NCI-H2227 (cell line): ENCODE data around the gene NENF.
A peak's percentile ranks its signal among the peaks of the same experiment; 100 is the strongest.
"Not testable (repeated sequence)": the region's sequence is repeated elsewhere in the genome, so short reads cannot be mapped to it uniquely, and the experiment has no call there.

Experiments
- DNase-seq: peaks from one replicate; lab custom pipeline; 2025; ENCODE audit not compliant: unreplicated experiment; lab: John Stamatoyannopoulos, UW

The NENF gene

DNA sequence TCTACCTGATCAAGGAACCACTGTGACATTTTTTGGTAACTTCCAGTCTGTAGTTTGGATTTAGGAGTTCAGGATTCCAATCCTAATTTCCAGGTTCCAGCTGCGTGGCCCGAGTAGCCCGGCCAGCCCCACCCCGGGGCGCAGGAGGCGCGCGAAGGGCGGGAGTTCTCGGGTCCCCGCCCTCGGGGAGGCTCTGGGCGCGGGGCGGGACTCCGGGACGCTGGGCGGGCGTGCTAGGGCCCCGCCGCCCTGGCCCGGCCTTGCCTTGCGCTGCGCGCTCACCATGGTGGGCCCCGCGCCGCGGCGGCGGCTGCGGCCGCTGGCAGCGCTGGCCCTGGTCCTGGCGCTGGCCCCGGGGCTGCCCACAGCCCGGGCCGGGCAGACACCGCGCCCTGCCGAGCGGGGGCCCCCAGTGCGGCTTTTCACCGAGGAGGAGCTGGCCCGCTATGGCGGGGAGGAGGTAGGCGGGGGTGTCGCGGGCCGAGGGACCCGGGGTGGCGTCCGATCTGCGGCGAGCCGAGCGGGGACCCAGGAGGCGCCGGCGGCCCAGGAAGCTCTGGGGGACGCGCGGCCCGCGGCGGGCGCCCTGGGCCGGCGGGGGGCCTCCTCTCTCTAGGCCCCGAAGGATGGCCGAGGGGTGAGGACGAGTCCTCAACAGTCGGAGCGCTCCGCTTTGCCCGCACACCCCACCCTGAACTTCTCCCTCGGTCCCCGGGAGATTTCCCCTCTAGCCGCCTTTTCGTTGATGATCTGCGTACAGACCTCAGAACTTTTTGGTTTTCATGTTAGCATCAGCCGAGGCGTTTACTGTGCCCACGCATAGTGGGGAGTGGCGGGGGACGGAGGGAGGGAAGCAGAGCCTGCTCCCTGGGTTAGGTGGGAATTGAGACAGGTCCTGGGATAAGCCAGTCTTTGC is at the start of gene NENF:
TSS of gene NENF (plus strand) at position 260 of the 916 bp plus-strand sequence. CDS start at position 284, 24 bp downstream.
- peak; percentile 90 for DNase-seq

DNA sequence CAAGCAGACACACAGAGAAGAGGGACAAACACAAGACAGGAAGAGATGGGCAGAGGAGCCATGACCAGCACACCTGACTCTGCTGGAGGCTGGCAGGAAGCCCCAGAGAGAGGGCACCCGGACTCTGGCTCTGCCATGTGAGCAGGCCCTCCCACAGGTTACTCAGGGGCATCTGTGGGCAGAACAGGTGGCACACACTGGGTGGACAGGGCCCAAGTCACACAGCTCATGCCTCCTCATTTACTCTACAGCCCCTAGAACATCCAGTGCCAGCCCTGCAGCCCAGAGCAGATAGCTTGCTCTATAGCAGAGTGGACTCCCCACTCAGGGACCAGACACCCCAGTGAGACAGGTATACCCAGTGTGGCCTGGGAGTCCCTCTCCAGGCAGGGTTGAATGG is 46.7 kb upstream of the NENF start:
- DNase-seq = no peak

DNA sequence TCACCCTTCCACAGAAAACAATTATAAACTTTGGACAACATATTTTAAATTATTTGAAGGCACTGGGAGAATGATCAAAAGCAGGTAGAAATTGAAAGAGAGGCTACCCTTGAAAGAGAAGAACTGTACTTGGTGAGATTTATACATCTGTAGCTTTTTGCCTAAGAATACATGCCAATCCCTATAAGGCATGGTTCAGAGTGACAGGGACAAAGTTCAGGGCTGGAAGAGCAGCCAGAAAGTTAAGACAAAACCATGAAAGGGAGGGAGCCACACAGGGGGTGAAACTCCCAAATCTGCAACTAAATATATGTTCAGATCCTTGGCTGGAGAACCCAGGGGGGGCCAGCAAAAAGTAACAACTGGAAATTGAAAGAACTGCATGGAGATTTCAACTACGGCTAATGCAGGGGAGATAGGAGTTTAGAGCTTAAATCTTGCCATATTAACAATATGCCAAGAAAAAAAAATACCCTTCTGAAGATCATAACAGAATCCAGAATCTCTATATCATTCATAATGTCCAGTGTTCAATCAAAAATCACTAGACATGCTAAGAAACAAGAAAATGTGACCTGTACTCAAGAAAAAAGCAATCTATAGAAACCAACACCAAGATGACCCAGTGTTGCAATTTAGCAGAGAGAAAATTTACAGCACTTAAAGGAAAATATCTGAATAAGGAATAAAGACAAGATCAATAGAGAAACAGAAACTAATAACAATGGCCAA is 43.6 kb upstream of the NENF start:
- no peak for DNase-seq

DNA sequence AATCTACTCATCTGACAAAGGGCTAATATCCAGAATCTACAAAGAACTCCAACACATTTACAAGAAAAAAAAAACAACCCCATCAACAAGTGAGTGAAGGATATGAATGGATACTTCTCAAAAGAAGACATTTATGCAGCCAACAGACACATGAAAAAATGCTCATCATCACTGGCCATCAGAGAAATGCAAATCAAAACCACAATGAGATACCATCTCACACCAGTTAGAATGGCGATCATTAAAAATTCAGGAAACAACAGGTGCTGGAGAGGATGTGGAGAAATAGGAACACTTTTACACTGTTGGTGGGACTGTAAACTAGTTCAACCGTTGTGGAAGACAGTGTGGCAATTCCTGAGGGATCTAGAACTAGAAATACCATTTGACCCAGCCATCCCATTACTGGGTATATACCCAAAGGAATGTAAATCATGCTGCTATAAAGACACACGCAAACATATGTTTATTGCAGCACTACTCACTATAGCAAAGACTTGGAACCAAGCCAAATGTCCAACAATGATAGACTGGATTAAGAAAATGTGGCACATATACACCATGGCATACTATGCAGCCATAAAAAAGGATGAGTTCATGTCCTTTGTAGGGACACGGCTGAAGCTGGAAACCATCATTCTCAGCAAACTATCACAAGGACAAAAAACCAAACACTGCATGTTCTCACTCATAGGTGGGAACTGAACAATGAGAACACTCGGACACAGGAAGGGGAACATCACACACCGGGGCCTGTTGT is 36.9 kb upstream of the NENF start:
- DNase-seq = not testable (repeated sequence)

DNA sequence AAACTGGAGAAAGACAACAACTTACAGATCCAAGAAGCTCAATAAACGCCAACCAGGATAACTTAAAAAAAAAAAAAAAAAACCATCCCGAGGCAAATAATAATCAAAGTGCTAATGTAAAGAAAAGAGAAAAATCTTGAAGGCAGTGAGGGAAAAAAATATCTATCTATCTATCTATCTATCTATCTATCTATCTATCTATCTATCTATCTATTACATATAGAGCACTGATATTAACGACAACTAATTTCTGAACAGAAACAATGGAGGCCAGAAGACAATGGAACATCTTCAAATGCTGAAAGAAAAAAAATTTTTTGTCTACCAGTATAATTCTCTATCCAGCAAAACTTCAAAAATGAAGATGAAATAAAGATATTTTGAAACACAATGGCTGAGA is 36.1 kb upstream of the NENF start:
- DNase-seq = no peak

DNA sequence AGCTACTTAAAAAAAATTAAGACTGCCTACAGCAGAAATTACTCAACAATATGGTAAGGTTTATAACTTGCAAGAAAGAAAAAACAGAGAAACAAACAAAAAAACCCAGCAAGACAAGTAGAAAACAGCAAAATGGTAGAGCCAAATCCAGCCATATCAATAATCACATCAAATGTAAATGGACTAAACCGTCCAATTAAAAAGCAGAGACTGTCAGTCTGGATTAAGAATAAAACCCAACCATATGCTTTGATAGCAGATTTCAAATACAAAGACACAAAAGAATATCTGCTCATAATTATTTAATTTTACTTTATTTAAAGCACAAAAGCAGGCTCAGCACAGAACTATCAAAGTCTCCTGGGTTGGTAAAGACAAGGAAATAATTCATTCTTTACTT is 35.5 kb upstream of the NENF start:
- no peak for DNase-seq

DNA sequence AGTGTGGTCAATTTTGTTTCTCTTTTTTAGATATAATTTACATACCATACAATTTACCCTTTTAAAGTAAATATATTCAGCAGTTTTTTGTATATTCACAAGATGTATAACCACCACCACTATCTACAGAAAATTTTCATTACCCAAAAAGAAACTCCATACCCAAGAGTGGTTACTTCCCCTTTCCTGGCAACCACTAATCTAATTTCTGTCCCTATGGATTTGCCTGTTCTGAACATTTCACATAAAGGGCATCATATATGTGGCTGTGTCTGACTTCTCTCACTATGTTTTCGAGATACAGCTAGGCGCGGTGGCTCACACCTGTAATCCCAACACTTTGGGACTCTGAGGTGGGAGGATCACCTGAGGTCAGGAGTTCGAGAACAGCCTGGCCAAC is 31.7 kb upstream of the NENF start:
- DNase-seq = no peak

DNA sequence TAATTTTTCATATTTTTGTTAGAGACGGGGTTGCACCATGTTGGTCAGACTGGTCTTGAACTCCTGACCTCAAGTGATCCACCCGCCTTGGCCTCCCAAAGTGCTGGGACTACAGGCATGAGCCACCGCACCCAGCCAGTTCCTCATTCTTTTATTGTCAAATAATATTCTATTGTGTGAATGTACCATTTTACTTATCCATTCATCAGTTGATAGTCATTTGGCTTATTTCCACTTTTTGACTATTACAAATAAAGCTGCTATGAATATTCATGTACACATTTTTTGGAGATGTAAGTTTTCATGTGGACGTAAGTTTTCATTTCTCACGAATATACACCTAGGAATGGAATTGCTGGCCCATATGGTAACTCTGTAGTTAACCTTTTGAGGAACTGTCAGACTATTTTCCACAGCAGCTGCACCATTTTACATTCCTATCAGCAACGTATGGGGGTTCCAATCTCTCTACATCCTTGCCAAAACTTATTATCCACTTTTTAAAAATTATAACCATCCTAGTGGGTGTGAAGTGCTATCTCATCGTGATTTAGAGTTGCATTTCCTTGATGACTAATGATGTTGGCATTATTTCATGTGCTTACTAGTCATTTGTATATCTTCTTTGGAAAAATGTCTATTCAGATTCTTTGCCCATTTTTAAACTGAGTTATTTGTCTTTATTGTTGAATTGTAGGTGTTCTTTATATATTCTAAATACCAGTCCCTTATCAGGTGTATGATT is 30.7 kb upstream of the NENF start:
- DNase-seq = no peak

DNA sequence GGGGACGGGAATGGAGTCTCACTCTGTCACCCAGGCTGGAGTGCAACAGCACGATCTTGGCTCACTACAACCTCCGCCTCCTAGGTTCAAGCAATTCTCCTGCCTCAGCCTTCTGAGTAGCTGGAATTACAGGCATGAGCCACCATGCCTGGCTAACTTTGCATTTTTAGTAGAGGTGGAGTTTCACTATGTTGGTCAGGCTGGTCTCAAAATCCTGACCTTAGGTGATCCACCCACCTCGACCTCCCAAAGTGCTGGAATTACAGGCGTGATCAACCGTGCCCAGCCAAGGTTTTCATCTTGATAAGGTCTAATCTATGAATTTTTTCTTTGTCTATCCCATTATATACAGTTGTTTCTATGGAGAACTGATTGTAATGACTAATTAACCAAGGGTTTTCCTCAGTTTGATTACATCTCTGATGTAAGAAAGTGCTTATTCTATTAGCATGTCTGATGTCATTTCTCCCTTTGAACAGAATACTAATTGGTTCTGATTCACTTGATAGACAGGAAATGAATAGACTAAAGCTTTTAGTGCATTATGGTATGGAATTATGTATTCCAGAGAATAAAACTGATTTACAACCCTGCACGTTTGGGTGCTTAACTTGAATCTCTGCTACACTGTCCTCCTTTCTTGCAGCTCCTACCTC is 29.9 kb upstream of the NENF start:
- DNase-seq = no peak

DNA sequence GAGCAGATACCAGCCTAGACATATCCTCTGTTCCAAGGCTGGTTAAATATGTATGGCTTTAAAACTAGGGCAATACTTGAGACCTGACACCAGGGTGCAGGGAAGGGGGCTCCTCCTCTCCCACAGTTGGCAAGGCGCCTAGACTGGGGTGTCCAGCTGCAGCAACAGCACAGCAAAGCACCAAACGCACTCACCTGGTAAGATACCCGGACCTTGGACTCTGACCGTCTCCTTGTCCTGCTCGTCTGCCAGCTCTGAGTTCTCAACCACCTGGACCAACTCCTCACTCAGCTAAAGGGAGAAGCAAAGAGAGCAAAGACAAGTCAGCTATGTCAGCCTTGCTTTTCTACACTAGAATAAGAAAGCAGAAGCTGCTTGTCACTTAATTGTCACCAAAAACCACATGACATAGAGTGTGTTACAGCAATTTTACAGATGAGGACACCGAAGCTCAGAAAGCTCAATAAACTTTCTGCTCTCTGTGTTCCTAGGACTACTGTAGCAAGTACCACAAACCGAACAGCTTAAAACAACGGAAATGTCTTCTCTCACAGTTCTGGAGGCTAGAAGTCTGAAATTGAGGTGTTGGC is 22.4 kb upstream of the NENF start:
- DNase-seq = no peak

DNA sequence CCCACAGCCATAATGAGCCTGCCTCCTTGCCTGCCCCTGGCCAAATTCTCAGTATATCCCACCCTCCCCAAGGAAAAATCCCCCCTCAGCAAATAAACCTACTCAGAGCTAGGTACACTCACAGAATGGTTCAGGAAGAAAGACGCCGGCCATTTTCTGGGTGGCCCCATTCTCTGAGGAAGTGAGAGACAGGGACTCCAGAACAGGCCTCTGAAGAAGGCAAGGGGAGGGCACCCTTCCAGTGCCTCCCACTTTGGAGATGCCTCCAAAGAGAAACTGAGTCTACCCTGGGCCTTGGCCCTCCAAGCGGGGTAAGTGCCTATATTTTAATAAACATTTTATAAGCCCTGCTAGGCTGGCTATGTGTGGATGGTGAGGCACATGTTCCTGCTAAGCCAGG is 20.3 kb upstream of the NENF start:
- DNase-seq = no peak

DNA sequence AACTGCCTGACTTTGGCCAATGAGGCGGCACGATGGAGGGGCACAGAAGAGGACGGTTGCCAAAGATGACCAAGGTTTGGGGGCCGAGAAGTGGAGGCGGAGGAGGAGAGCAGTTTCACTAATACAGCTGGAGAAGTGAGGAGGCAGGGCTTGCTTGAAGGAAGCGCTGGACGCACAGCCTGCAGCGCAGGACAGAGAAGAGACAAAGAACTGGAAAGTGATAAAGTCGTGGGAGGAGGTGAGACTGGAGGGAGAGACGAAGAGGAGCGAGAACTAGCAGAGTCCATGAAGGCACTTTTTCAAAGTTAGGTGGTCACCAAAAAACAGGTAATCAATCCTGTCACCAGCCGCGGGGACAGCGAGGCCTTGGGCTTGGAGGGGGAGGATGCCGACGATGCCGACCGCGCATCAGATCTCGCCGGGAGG is 18.8 kb upstream of the NENF start:
- peak; percentile 40 for DNase-seq

DNA sequence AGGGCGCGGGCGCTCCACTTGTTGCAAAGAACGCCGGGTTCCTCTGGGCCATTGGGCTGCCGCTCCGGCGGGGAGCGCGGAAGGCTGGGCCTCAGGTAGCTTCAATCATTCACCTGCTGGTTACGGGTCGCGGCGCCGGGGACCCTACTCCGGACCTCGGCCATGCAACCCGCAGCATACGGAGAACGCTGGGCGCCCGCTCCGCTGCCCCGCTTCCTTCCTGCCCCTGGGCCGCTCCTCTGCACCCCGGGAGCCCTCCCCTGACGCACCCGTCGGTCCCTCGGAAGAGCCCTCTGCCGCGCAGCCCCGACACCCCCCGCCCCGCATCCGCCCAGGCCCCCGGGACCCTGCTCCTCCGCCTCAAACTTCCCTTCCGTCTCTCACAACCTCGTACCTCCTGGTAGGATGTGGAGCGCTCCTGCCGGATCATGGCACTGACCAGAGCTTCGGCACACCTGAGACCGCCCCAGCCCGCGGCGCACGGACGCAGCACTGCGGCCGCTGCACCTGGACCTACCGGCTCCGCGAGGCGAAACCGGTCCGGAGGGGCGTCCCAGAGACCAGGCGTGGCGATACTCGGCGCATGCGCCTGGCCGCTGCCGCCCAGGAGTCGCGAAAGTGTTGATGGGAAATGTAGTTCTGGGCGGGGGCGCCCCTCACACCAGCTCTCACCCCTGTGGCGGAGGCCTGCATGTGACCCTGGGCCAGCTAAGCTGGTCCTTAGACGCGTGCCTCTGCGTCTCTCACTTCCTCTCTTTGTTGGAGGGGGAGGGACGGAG is 18.2 kb upstream of the NENF start, which contains the start of gene PACC1:
TSS of gene PACC1 (minus strand) at position 559 of the 779 bp plus-strand sequence. CDS start at position 430, 129 bp downstream.
- peak; percentile 95 for DNase-seq

DNA sequence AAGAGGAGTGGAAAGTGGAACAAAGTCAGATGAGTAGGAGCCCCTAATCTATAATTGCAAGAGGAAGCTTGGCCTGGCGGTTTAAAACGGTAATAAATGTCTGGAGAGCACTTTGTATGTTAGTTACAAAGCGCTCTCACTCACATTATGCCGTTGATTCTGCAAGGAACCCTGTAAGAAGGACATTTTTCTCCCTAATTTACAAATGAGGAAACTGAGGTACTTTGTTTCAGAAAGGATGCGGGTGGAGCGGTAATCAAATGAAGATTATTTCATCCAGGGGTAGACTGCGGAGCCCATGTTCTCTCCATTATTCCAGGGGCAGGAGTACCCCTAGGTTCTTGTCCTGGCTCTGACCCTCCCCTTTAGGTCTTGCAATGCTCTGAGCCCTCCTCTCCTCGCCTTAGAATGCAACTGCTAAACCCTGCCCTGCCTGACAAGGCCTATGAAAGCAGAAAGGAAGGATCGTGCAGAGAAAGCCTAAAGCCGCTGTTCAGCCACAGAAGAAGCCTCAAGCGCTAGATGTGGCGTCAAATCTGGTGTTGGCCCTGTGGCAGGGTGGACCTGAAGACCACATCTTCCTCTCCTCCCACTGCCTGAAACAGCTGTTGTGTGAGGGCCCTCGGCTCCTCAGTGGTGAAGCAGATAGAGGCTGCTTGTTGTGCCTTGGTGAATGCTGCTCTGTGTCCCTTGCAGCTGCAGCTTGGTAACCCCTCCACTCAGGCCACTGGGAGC is 17.4 kb upstream of the NENF start:
- DNase-seq = no peak

DNA sequence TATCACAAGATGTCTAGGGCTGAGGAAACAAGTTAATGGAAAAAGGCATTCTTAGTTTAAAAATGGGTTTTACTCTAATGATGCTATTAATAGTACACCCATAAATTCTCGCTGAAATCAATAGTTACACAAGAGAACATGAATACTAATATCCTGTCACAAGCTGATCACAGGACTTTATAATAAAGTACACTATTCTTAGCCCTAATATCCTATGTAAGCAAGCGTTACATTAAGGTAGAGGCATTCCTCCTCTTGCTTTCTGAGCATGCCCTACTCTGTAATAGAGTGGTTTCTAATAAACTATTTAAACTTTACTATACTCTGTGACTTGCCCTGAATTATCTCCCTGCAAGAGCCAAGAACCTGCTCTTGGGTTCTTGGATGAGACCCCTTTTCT is 11.6 kb upstream of the NENF start:
- no peak for DNase-seq

DNA sequence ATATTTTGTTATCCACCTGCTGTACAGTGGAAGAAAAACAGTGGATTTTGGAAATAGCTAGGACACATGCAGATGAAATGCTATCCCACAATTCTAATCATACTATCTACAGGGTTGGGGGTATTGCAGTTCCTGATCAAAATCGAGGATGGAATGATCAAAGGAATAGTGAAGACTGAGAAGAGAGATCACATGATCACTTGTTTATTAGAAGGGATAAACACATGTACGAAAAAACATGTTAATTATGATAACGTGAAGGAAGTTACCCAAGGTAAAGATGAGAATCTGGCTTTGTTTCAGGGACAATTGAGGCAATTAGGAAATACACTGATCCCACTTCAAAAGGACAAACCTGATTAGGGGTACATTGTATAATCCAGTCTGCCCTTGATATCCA is 8.8 kb upstream of the NENF start:
- no peak for DNase-seq

DNA sequence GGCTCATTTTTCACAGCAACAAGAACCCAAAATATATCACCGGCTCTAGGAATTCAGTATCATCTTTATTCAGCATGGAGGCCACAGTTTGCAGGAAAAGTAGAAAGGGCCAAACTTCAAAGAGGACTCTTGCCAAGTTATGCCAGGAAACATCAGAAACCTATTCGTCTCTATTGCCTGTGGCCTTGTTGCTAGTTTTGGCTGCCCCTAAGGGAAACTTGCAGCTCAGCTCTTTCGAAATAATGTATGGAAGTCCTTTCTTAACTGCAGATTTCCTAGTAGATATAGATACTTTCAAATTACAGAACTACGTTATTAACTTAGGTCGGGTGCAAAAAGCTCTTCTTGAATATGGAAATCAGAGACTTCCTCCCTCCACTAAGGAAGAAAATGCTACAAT is 4.2 kb upstream of the NENF start:
- no peak for DNase-seq

DNA sequence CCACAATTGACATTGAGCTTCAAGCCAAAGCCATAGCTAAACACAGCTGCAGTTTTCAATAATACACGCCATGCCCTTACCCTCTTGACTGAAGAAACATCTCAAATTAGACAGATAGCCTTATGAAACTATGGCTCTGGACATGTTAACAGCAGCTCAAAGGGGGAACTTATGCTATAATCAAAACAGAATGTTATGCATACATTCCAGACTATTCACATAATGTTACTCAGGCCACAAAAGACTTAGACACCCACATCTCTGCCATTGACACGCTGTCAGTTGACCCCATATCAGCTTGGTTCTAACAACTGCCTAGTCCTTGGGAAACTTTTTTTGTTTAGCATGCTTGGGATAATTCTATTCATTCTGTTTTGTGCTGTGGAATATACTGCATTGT is 2.3 kb upstream of the NENF start:
- no peak for DNase-seq
